Tibial nerve (tissue), 4 donors: ENCODE data around the gene COX7A2. TPM values are rescaled to one million over a fixed set of nuclear protein-coding genes. Genes with fewer than 3 reads are reported as not detected.
A peak's percentile ranks its signal among the peaks of the same experiment; 100 is the strongest.

ENCODE experiments used
- DNase-seq, 2 donors: peaks; one replicate each; pipeline ENCODE4 v3.0.0-alpha.2; 2019; ENCODE audit warnings: low spot score in 2 of 2
- H3K27ac ChIP-seq, 4 donors: fragments of 200-600 bp; sonication (generic) in 3 of 4; one replicate each; pipeline ENCODE4 v1.5.1; 2017 to 2019; ENCODE audit warnings: mild to moderate bottlenecking in 1 of 4
- H3K27me3 ChIP-seq, 2 donors: fragments of 200-600 bp; sonication (generic) in 1 of 2; one replicate each; pipeline versions ENCODE4 v1.5.1 to v1.6.0; 2017 to 2019
- H3K36me3 ChIP-seq, 3 donors: fragments of 200-600 bp; sonication (generic); one replicate each; pipeline ENCODE4 v1.5.1; 2018 to 2019
- H3K4me1 ChIP-seq, 4 donors: fragments of 200-600 bp; sonication (generic) in 3 of 4; one replicate each; pipeline ENCODE4 v1.5.1; 2017 to 2019
- H3K4me3 ChIP-seq, 4 donors: fragments of 200-600 bp; sonication (generic) in 3 of 4; one replicate each; pipeline ENCODE4 v1.5.1; 2017 to 2019; ENCODE audit warnings: mild to moderate bottlenecking in 1 of 4, moderate library complexity in 1 of 4
- H3K9me3 ChIP-seq, 4 donors: fragments of 200-600 bp; sonication (generic) in 3 of 4; one replicate each; pipeline ENCODE4 v1.5.1; 2017 to 2019
- EP300 ChIP-seq, 2 donors: sonication (generic); formaldehyde crosslinking; IDR thresholded peaks; one replicate each; pipeline ENCODE4 v1.6.1; 2017; ENCODE audit warnings: antibody characterized with exemption in 2 of 2, mild to moderate bottlenecking in 1 of 2
- POLR2A ChIP-seq, 2 donors: fragments of 450-650 bp; IDR thresholded peaks; one replicate each; pipeline ENCODE4 v1.6.1; 2017; ENCODE audit warnings: antibody characterized with exemption in 2 of 2, mild to moderate bottlenecking in 2 of 2, moderate library complexity in 2 of 2
- WGBS, 2 donors: methylation state at CpG; one replicate each; pipeline ENCODE4 v1.1.5; 2018; 5-methylcytosine and 5-hydroxymethylcytosine counted together
- total RNA-seq, 4 donors: library from RNA; depleted of rRNA; stranded (reverse); fragments of >200 nt; gene quantifications; one replicate each; pipeline ENCODE4 v1.1.0, GENCODE V29; 2016
- TF ChIP-seq, protein P1 (sequence below), 5 experiments: fragments of 200-600 bp in 3 of 5; fragments of 450-650 bp in 2 of 5; sonication (generic) in 3 of 5; IDR thresholded peaks; one replicate each; pipeline ENCODE4 v1.5.1; 2016 to 2019; ENCODE audit warnings: antibody characterized with exemption in 5 of 5, mild to moderate bottlenecking in 3 of 5, moderate library complexity in 2 of 5

Gene COX7A2
- total RNA-seq, 4 donors from 2014 or later: 178 to 529 (median 230) TPM

DNA sequence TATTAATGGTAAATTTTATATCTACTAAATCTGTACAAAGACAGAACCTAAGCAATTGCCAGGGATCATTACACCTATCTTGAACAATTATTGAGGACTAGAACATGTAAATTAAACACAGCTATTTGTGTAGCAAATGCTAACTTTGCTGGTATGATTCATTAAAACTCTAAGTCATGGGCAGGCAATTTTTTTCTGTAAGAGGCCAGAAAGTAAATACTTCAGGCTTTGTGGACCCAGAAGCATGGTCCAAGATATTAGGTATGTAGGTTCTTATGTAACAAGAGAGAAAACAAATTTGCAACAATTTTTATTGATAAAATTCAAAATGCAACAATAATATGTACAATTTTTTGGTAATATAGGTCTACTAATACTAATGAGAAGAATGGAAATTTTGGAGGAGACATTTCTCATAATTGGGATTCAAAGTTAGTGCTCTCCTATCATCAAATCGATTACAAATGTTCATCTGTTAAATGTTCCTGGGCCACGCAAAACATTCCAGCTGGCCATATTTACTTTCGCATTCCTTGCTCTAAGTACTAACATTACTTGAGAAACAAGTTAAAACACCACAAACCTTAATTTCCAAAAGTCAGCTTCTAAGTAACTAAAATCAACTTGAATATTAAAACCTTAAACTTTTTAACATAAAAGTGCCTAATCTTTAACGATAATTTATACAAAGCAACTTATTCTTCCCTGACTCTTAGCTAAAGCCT lies 36.7 kb upstream of the COX7A2 start:
- Histone ChIP-seq H3K4me1 (peaks cover 0 to 79% (median 39%) of the 10 kb centered on the region in 4 donors), H3K36me3 (no peaks in the 10 kb centered on the region), H3K9me3 (no peaks in the 10 kb centered on the region), H3K27ac (peak overlapping the region in 1 of 4 donors; percentile 18), H3K4me3 (no peak overlapping the region), H3K27me3 (no peaks in the 10 kb centered on the region)
- 63 to 67% methylated on average over 4 of the region's 4 CpGs for WGBS, 2 donors
- TF ChIP-seq POLR2A (IDR thresholded peaks at IDR 0.05): no peak
- no peak for TF ChIP-seq EP300 (IDR thresholded peaks at IDR 0.05)
- DNase-seq: no peak

DNA sequence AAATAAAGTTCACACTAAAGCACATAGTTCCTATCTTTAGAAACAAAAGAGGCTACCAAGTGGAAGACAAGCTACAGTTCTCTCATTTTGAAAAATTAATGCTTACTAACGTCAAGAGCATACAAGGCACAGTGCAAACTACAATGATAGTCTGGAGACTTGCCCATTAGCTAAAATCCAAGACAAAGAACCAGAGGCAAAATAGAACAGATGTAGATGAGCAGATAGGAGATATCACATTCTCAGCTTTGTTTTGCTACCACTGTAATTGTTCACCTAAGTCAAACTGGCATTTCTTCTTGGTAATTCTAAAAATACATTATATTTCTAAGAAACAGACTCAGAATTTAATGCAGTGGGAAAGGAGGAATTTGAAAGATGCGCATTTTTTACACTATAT lies 35.8 kb upstream of the COX7A2 start:
- no peak overlapping the region for H3K27ac ChIP-seq

DNA sequence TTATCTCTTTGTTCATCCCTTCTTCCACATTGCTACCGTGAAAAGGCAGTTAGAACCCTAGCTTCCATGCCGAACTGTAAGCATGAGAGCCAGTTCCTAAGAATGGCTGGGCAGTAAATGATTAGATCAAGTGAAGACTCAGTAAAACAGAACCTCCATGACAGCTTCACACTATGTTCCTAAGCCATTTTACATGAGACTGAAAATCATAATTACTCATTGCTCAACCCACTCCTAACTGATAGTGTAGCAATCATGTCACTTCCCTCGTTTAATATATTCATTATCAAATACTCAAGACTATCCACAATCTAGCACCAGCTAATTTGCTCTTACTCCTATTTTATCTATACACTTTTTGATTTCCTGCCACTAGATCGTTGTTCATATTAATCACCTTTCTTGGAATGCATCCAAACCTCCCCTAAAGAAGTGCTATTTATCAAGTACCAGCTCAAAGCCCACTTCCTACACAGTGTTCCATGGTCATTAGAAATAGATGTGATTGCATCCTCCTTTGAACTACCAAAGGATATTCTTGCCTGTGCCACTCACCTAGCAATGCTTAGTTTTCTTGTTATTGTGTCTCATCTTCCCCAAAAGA lies 35.0 kb upstream of the COX7A2 start:
- no peaks in the 10 kb centered on the region for H3K9me3 ChIP-seq

More for the DNA sequence above, 35.8 kb upstream of the COX7A2 start:
- DNase-seq: no peak
- Histone ChIP-seq H3K36me3 (no peaks in the 10 kb centered on the region), H3K4me1 (peaks cover 0 to 86% (median 39%) of the 10 kb centered on the region in 4 donors), H3K4me3 (no peak overlapping the region), H3K9me3 (no peaks in the 10 kb centered on the region), H3K27me3 (no peaks in the 10 kb centered on the region)
- no peak for TF ChIP-seq POLR2A (IDR thresholded peaks at IDR 0.05)
- WGBS, 2 donors: 61 to 64% methylated on average over 2 of the region's 2 CpGs

DNA sequence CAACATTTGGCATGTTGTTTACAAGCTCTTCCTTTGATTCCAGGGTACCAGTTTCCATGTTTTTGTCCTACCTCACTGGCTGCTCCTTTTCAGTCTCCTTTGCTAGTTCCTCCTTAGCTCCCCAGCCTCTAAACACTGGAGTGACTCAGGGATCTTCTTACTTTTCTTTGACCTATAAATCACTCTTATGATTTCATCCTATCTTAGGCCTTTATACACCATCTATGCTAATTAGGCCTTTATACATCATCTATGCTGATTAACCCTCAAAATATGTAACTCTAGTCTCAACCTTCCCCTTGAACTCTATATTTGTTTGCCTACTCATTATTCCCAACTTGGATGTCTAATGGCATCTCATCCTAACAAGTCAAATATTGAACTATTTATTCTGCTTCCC lies 31.5 kb upstream of the COX7A2 start:
- Histone ChIP-seq H3K27ac (no peak overlapping the region), H3K4me1 (peaks cover 0 to 74% (median 13%) of the 10 kb centered on the region in 4 donors)

More for the DNA sequence above, 35.0 kb upstream of the COX7A2 start:
- DNase-seq: no peak
- WGBS, 2 donors: 66 to 67% methylated on average over 4 of the region's 4 CpGs
- Histone ChIP-seq H3K36me3 (peaks cover 0 to 3% (median 0%) of the 10 kb centered on the region in 3 donors), H3K27me3 (no peaks in the 10 kb centered on the region), H3K27ac (no peak overlapping the region), H3K4me1 (peaks cover 0 to 92% (median 39%) of the 10 kb centered on the region in 4 donors), H3K4me3 (no peak overlapping the region)
- TF ChIP-seq POLR2A (IDR thresholded peaks at IDR 0.05) (no peak), EP300 (IDR thresholded peaks at IDR 0.05) (no peak)
- TF ChIP-seq, protein P1, sequence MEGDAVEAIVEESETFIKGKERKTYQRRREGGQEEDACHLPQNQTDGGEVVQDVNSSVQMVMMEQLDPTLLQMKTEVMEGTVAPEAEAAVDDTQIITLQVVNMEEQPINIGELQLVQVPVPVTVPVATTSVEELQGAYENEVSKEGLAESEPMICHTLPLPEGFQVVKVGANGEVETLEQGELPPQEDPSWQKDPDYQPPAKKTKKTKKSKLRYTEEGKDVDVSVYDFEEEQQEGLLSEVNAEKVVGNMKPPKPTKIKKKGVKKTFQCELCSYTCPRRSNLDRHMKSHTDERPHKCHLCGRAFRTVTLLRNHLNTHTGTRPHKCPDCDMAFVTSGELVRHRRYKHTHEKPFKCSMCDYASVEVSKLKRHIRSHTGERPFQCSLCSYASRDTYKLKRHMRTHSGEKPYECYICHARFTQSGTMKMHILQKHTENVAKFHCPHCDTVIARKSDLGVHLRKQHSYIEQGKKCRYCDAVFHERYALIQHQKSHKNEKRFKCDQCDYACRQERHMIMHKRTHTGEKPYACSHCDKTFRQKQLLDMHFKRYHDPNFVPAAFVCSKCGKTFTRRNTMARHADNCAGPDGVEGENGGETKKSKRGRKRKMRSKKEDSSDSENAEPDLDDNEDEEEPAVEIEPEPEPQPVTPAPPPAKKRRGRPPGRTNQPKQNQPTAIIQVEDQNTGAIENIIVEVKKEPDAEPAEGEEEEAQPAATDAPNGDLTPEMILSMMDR (IDR thresholded peaks at IDR 0.05): no peak

DNA sequence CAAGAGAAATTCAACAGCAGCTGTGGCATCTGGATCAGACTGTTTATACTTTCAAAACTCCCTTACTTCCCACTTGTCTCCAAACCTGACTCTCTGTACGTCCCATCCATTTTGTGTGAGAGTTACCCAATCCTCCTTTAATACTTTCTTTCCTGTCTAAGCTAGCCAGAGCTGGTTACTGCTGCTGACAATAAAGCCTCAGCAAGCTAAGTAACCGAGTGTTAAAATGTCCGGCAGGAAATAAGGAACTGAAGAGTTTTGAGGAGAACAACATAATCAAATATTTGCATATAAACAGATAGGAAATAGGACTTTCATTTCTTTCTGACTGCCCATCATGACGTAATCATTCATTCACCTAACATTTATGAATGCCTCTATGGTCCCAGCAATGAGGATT lies 29.4 kb upstream of the COX7A2 start:
- Histone ChIP-seq H3K27me3 (no peaks in the 10 kb centered on the region), H3K27ac (no peak overlapping the region), H3K4me3 (no peak overlapping the region), H3K4me1 (peaks cover 0 to 60% (median 5%) of the 10 kb centered on the region in 4 donors), H3K36me3 (peaks cover 0 to 4% (median 3%) of the 10 kb centered on the region in 3 donors), H3K9me3 (no peaks in the 10 kb centered on the region)
- no peak for DNase-seq
- WGBS, 2 donors: 76 to 80% methylated on average over 4 of the region's 4 CpGs
- TF ChIP-seq, protein P1 (IDR thresholded peaks at IDR 0.05): no peak
- TF ChIP-seq EP300 (IDR thresholded peaks at IDR 0.05) (no peak), POLR2A (IDR thresholded peaks at IDR 0.05) (no peak)

More for the DNA sequence above, 31.5 kb upstream of the COX7A2 start:
- DNase-seq: no peak
- Histone ChIP-seq H3K36me3 (peaks cover 0 to 4% (median 3%) of the 10 kb centered on the region in 3 donors), H3K27me3 (no peaks in the 10 kb centered on the region), H3K4me3 (no peak overlapping the region), H3K9me3 (no peaks in the 10 kb centered on the region)
- TF ChIP-seq EP300 (IDR thresholded peaks at IDR 0.05): no peak
- TF ChIP-seq, protein P1 (IDR thresholded peaks at IDR 0.05): no peak
